H1 (cell line): Measurements from ENCODE around the gene PACSIN1. TPM values are rescaled to one million over a fixed set of nuclear protein-coding genes. Genes with fewer than 3 reads are reported as not detected.

Experiments
- ATF3 ChIP-seq: IDR thresholded peaks from 2 replicates; pipeline ENCODE4 v1.6.1; 2011; ENCODE audit warnings: low read depth, mild to moderate bottlenecking, low read length; ENCODE audit not compliant: insufficient read depth
- CHD1 ChIP-seq: IDR thresholded peaks from 2 replicates; pipeline ENCODE4 v1.6.1; 2012; ENCODE audit warnings: low read depth, low read length, improper control_type of control experiment
- KDM1A ChIP-seq: fragments of 200-600, 300-600 bp; sonication (generic); IDR thresholded peaks from 2 replicates; pipeline ENCODE4 v1.7.1; 2016; ENCODE audit warnings: mild to moderate bottlenecking, low read length, borderline replicate concordance
- USF2 ChIP-seq: IDR thresholded peaks from 2 replicates; pipeline ENCODE4 v1.6.1; 2011; ENCODE audit warnings: low read length, improper control_type of control experiment
- polyA plus RNA-seq, 7 experiments: library from polyadenylated mRNA; depleted of rRNA in 3 of 7; stranded (reverse) in 5 of 7; unstranded in 2 of 7; fragments of >200 nt in 5 of 7; fragments of 200-250 nt in 2 of 7; gene quantifications; 1 replicate in 5 of 7; 2 replicates in 1 of 7; 4 replicates in 1 of 7; pipeline versions ENCODE4 v1.2.1 to v1.2.3, GENCODE V29; 2011 to 2013; ENCODE audit warnings: missing spikeins in 2 of 7, mixed read lengths in 2 of 7
- total RNA-seq: library from RNA; stranded (reverse); fragmentation: NEBNext Ultra II Directional; extraction: Animal tissue kit (Norgen Biotek cat#: 25700); gene quantifications from 2 replicates; pipeline ENCODE4 v1.2.1, GENCODE V29; 2021

Gene PACSIN1
- total and polyA plus RNA-seq, 2 of the 8 experiments (the other 6 are each of a cell fraction or from before 2014, with no cell fraction given), result 5.9 to 11.1 TPM

- TF ChIP-seq USF2 (no peak), ATF3 (no peak), CHD1 (no peak), KDM1A (no peak)
- TF ChIP-seq, all 59 proteins: peak for 0
Measured at GRCh38 chr6:34517966-34518365, 52.1 kb downstream of the PACSIN1 start (continued).
